CD14-positive monocyte (primary cell): ENCODE results near the gene FCN3. TPM values are rescaled to one million over a fixed set of nuclear protein-coding genes. Genes with fewer than 3 reads are reported as not detected.

ENCODE experiments used
- DNase-seq, 3 donors: peaks; one replicate each; pipeline ENCODE4 v3.0.0-alpha.2; 2011 to 2022
- H2AFZ ChIP-seq: 2 replicates; pipeline ENCODE4 v1.6.0; 2012; ENCODE audit warnings: mild to moderate bottlenecking, low read depth, low read length, inconsistent platforms; ENCODE audit not compliant: insufficient read depth, poor library complexity, severe bottlenecking
- H3K27ac ChIP-seq, 2 donors: 1 replicate in 1 of 2; 2 replicates in 1 of 2; pipeline ENCODE4 v1.5.1; 2012 to 2013; ENCODE audit warnings: low read length in 2 of 2, control low read depth in 1 of 2, inconsistent platforms in 1 of 2, low read depth in 1 of 2, mild to moderate bottlenecking in 1 of 2
- H3K27me3 ChIP-seq, 2 donors: one replicate each; pipeline versions ENCODE4 v1.6.0 to v1.6.1; 2011 to 2013; ENCODE audit warnings: low read length in 2 of 2; ENCODE audit not compliant: control insufficient read depth in 2 of 2, insufficient read depth in 2 of 2
- H3K36me3 ChIP-seq, 2 donors: replicated peaks in 1 of 2; 1 replicate in 1 of 2; 2 replicates in 1 of 2; pipeline versions ENCODE4 v1.5.1 to v1.6.1; 2012 to 2013; ENCODE audit warnings: low read length in 2 of 2, control low read depth in 1 of 2, inconsistent platforms in 1 of 2, mild to moderate bottlenecking in 1 of 2; ENCODE audit not compliant: insufficient read depth in 2 of 2, control insufficient read depth in 1 of 2
- H3K4me1 ChIP-seq, 2 donors: 1 replicate in 1 of 2; 2 replicates in 1 of 2; pipeline versions ENCODE4 v1.5.1 to v1.6.1; 2012 to 2013; ENCODE audit warnings: low read length in 2 of 2, control low read depth in 1 of 2, inconsistent platforms in 1 of 2, mild to moderate bottlenecking in 1 of 2, moderate library complexity in 1 of 2; ENCODE audit not compliant: insufficient read depth in 2 of 2, control insufficient read depth in 1 of 2
- H3K4me2 ChIP-seq: replicated peaks from 2 replicates; pipeline ENCODE3; 2012; ENCODE audit warnings: low read length, moderate library complexity, mild to moderate bottlenecking; ENCODE audit not compliant: poor library complexity, severe bottlenecking; ENCODE audit errors: extremely low read depth
- H3K4me3 ChIP-seq, 3 experiments: fragments of 200-600 bp in 1 of 3; sonication (generic) in 1 of 3; replicated peaks in 1 of 3; 1 replicate in 2 of 3; 2 replicates in 1 of 3; pipeline ENCODE4 v1.5.1; 2011 to 2013; ENCODE audit warnings: low read length in 3 of 3, mild to moderate bottlenecking in 3 of 3, control low read depth in 2 of 3, low read depth in 2 of 3, inconsistent platforms in 1 of 3, moderate library complexity in 1 of 3
- H3K79me2 ChIP-seq: 2 replicates; pipeline ENCODE4 v1.6.0; 2012; ENCODE audit warnings: mild to moderate bottlenecking, control low read depth, inconsistent platforms, low read length, moderate library complexity; ENCODE audit not compliant: insufficient read depth
- H3K9ac ChIP-seq: 2 replicates; pipeline ENCODE4 v1.6.0; 2017; ENCODE audit warnings: low read length, mild to moderate bottlenecking; ENCODE audit not compliant: insufficient read depth, poor library complexity, severe bottlenecking
- H3K9me3 ChIP-seq, 2 donors: replicated peaks in 1 of 2; 1 replicate in 1 of 2; 2 replicates in 1 of 2; pipeline versions ENCODE4 v1.5.1 to v1.6.1; 2012 to 2013; ENCODE audit warnings: low read length in 2 of 2, control low read depth in 1 of 2; ENCODE audit not compliant: control insufficient read depth in 1 of 2, insufficient read depth in 1 of 2
- H4K20me1 ChIP-seq: 2 replicates; pipeline ENCODE4 v1.6.0; 2012; ENCODE audit warnings: mild to moderate bottlenecking, low read length, control low read depth, moderate library complexity; ENCODE audit not compliant: insufficient read depth
- H3K27ac Mint-ChIP-seq, 7 donors: one replicate each; pipeline ENCODE4 v1.8.0; 2020; ENCODE audit warnings: mild to moderate bottlenecking in 7 of 7, mixed read lengths in 7 of 7, moderate library complexity in 6 of 7, inconsistent platforms in 2 of 7
- H3K27me3 Mint-ChIP-seq, 3 donors: one replicate each; pipeline ENCODE4 v1.8.0; 2021 to 2022; ENCODE audit warnings: low read depth in 3 of 3, mild to moderate bottlenecking in 3 of 3, mixed read lengths in 3 of 3, moderate library complexity in 3 of 3, inconsistent platforms in 1 of 3
- H3K36me3 Mint-ChIP-seq, 2 donors: one replicate each; pipeline ENCODE4 v1.8.0; 2020; ENCODE audit warnings: mixed read lengths in 2 of 2, inconsistent platforms in 1 of 2, mild to moderate bottlenecking in 1 of 2
- H3K4me1 Mint-ChIP-seq: one replicate; pipeline ENCODE4 v1.8.0; 2020; ENCODE audit warnings: mild to moderate bottlenecking, mixed read lengths
- H3K4me3 Mint-ChIP-seq, 2 donors: one replicate each; pipeline ENCODE4 v1.8.0; 2020; ENCODE audit warnings: mild to moderate bottlenecking in 2 of 2, mixed read lengths in 2 of 2, moderate library complexity in 1 of 2
- H3K9me3 Mint-ChIP-seq, 7 donors: one replicate each; pipeline ENCODE4 v1.8.0; 2020 to 2022; ENCODE audit warnings: mixed read lengths in 7 of 7, mild to moderate bottlenecking in 6 of 7, moderate library complexity in 6 of 7, inconsistent platforms in 2 of 7
- CTCF ChIP-seq: fragments of 200-600 bp; IDR thresholded peaks from one replicate; pipeline ENCODE4 v1.8.0; 2022; ENCODE audit warnings: antibody characterized with exemption, mild to moderate bottlenecking
- WGBS: methylation state at CpG from one replicate; pipeline ENCODE4 v1.1.5; 2013; ENCODE audit warnings: missing lambda C conversion rate; ENCODE audit not compliant: insufficient coverage; 5-methylcytosine and 5-hydroxymethylcytosine counted together
- intact Hi-C, 2 donors: fragments of 100-400 bp; cut with micrococcal nuclease; formaldehyde crosslinking; loops; one replicate each; pipeline versions ENCODE4 v1.15.0 to v1.15.1; 2023
- polyA minus RNA-seq: library from RNA; depleted of rRNA, polyadenylated mRNA; stranded (reverse); fragments of >200 nt; gene quantifications from 2 replicates; pipeline ENCODE4 v1.2.3, GENCODE V29; 2012
- polyA plus RNA-seq, 3 donors: library from polyadenylated mRNA; depleted of rRNA in 1 of 3; unstranded in 2 of 3; stranded (reverse) in 1 of 3; fragments of 300-500 nt in 2 of 3; fragments of >200 nt in 1 of 3; fragmentation: Illumina TruSeq in 2 of 3; gene quantifications; 1 replicate in 2 of 3; 2 replicates in 1 of 3; pipeline ENCODE4 v1.2.3, GENCODE V29; 2012 to 2021
- total RNA-seq, 12 experiments: library from RNA in 1 of 12; stranded (reverse) in 1 of 12; fragments of 120-200 nt in 1 of 12; gene quantifications; one replicate each; pipeline ENCODE4 v1.2.4 and lab custom pipeline; 2013 to 2026; ENCODE audit warnings: mixed read lengths in 6 of 12, inconsistent platforms in 1 of 12

Gene FCN3
- total RNA-seq (2013): not detected
- polyA plus RNA-seq: not detected
- polyA minus RNA-seq: not detected in 2 replicates
- 0 to 0.30 (median 0) reads per million in 11 experiments for total RNA-seq (lab: John Stamatoyannopoulos, UW)

DNA sequence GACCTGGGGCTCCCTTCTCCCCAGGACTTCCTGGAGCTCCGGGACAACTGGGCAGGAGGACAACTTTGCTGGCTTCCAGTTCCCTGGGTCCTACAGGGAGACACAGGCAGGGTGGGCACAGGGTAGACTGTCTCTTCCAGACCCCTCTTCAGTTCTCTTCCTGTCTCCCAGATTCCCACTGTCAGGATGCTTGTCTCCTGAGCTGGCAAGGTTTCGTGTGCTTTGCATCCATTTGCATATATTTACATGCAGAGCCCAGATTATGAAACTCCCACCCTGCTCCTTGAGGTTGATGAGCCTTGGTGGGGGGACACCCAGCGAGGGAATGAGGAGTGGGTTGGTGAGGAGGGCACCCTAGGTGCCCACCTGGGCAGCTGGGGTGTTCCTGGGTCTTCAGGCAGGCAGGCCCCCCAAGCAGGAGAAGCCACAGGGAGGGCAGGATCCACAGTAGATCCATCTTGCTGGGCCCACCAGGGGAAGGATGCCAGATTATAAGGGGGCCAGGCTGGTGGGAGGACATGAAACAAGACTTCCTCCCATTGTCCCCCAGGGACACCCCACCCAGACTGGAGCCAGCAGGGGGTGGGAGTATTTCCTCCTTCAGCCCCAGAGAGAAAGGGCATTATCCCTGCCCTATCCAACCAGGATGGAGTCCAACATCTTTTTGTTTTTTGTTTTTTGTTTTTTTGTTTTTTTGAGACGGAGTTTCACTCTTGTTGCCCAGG, at the start of gene FCN3:
FCN3 (minus strand) TSS at position 463 of the 725 bp plus-strand sequence; CDS start at position 457, 6 bp downstream.
- Histone ChIP-seq H3K36me3 (no peaks in the 10 kb centered on the region), H4K20me1 (no peaks in the 10 kb centered on the region), H3K9ac (no peak within 1 kb of the TSS), H3K4me3 (no peak within 1 kb of the TSS), H3K4me2 (no peak within 1 kb of the TSS), H2AFZ (no peak within 1 kb of the TSS), H3K79me2 (no peaks in the 10 kb centered on the region), H3K27me3 (no peaks in the 10 kb centered on the region), H3K27ac (no peak within 1 kb of the TSS), H3K4me1 (peaks cover 12 to 15% of the 10 kb centered on the region in 2 donors), H3K9me3 (no peaks in the 10 kb centered on the region)
- intact Hi-C loops: no loop called here
- Mint-ChIP-seq H3K27me3 (peaks cover 4 to 6% (median 6%) of the 10 kb centered on the region in 3 donors), H3K27ac (peak within 1 kb of the TSS in 1 of 7 donors; percentile 25), H3K4me3 (no peak within 1 kb of the TSS), H3K9me3 (no peaks in the 10 kb centered on the region), H3K4me1 (peaks cover 20% of the 10 kb centered on the region), H3K36me3 (no peaks in the 10 kb centered on the region)
- DNase-seq: no peak
- TF ChIP-seq CTCF: no peak
- WGBS: 96% methylated on average over 3 of the region's 4 CpGs

DNA sequence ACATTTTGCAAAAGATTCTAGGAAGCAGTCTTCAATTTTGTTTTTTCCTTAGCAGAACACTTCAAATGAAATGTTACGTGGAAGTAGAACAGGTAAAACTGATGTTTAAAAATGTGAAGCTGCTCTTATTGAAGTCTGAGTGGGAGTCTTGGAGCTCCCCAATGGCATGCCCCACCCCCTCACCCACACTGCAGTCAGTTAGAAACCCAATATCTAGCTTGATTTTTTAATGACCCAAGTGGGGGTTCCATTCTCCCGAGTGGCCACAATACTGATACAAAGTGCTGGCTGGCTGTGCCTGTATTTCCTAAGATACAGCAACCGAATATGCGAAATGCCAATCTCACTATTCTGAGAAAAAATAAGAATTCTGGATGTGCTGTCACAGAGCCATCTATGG, 49.1 kb upstream of the FCN3 start:
- H4K20me1 ChIP-seq: peaks cover 87% of the 10 kb centered on the region
- H2AFZ ChIP-seq: no peak overlapping the region
- H3K27ac ChIP-seq: peak overlapping the region in 1 of 2 donors; percentile 65
- H3K4me1 ChIP-seq: peaks cover 37 to 38% of the 10 kb centered on the region in 2 donors
- H3K9ac ChIP-seq: no peak overlapping the region
- intact Hi-C loops: loop anchor here in 1 of 2 donors (10.0 kb wide), 1 partner anchor 51 kb away; no protein-coding TSS in a partner anchor
- H3K9me3 ChIP-seq: no peaks in the 10 kb centered on the region
- H3K36me3 ChIP-seq: peaks cover 24 to 51% of the 10 kb centered on the region in 2 donors
- H3K4me3 ChIP-seq: no peak overlapping the region
- no peaks in the 10 kb centered on the region for H3K27me3 Mint-ChIP-seq
- H3K4me3 Mint-ChIP-seq: no peak overlapping the region
- H3K36me3 Mint-ChIP-seq: peaks cover 41 to 59% of the 10 kb centered on the region in 2 donors
- WGBS: no CpG with 5 or more reads among the region's 4 CpGs
- H3K27ac Mint-ChIP-seq: peak overlapping the region in 3 of 7 donors; percentile 2 to 56 (median 6)
- H3K79me2 ChIP-seq: peaks cover 100% of the 10 kb centered on the region
- DNase-seq: no peak
- H3K9me3 Mint-ChIP-seq: no peaks in the 10 kb centered on the region
- peaks cover 50% of the 10 kb centered on the region for H3K4me1 Mint-ChIP-seq
- no peak overlapping the region for H3K4me2 ChIP-seq
- no peaks in the 10 kb centered on the region for H3K27me3 ChIP-seq
- TF ChIP-seq CTCF: no peak
